ENCODE measurements around the gene TMPRSS9.
"Not testable (repeated sequence)": the region's sequence is repeated elsewhere in the genome, so short reads cannot be mapped to it uniquely, and the experiment has no call there.

The TMPRSS9 gene

GRCh38 chr19:2416321-2417097 lies 56.4 kb downstream of the TMPRSS9 start:
- Histone ChIP-seq H3K9me3 (ENCODE audit: control insufficient read depth in 5 of 5, low read length in 5 of 5) (peaks cover 0 to 10% (median 3%) of the 10 kb centered on the region in 5 donors), H3K9ac (ENCODE audit: low read length in 5 of 5) (no peak overlapping the region), H3K4me1 (ENCODE audit: control insufficient read depth in 5 of 5, insufficient read depth in 5 of 5, low read length in 5 of 5) (no peaks in the 10 kb centered on the region), H3K27me3 (ENCODE audit: control insufficient read depth in 5 of 5, insufficient read depth in 4 of 5, low read length in 5 of 5) (no peaks in the 10 kb centered on the region), H3K4me3 (ENCODE audit: low read depth in 1 of 5, low read length in 5 of 5) (no peak overlapping the region), H3K36me3 (ENCODE audit: control insufficient read depth in 5 of 5, insufficient read depth in 5 of 5, low read length in 5 of 5) (peaks cover 0 to 13% (median 9%) of the 10 kb centered on the region in 5 donors), H3K27ac (ENCODE audit: low read depth, low read length) (no peak overlapping the region)

DNA sequence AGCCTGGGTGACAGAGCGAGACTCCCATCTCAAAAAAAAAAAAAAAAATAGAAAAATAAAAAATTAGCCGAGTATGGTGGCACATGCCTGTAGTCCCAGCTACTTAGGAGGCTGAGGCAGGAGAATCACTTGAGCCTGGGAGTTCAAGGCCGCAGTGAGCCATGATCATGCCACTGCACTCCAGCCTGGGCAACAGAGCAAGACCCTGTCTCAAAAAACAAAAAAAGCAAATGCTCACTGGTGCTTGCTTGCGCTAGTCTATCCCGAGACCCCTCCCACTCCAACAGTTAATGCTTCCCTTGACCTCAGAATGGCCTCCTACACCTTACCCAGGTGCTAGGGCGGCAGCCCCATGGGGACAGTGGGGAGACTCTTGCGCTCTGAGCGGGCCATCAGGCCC lies 57.4 kb downstream of the TMPRSS9 start:
- not testable (repeated sequence) for H3K4me3 ChIP-seq (ENCODE audit: low read depth in 1 of 5, low read length in 5 of 5); H3K27ac ChIP-seq (ENCODE audit: low read depth, low read length); H3K4me1 ChIP-seq (ENCODE audit: control insufficient read depth in 5 of 5, insufficient read depth in 5 of 5, low read length in 5 of 5); H3K27me3 ChIP-seq (ENCODE audit: control insufficient read depth in 5 of 5, insufficient read depth in 4 of 5, low read length in 5 of 5); H3K9ac ChIP-seq (ENCODE audit: low read length in 5 of 5); H3K9me3 ChIP-seq (ENCODE audit: control insufficient read depth in 5 of 5, low read length in 5 of 5)
- H3K36me3 ChIP-seq (ENCODE audit: control insufficient read depth in 5 of 5, insufficient read depth in 5 of 5, low read length in 5 of 5) = peaks cover 0 to 13% (median 9%) of the 10 kb centered on the region in 5 donors

- no peak overlapping the region for H3K27ac ChIP-seq (ENCODE audit: low read depth, low read length)
- H3K9me3 ChIP-seq (ENCODE audit: control insufficient read depth in 5 of 5, low read length in 5 of 5) = peaks cover 0 to 6% (median 3%) of the 10 kb centered on the region in 5 donors
- no peaks in the 10 kb centered on the region for H3K4me1 ChIP-seq (ENCODE audit: control insufficient read depth in 5 of 5, insufficient read depth in 5 of 5, low read length in 5 of 5)
- no peak overlapping the region for H3K4me3 ChIP-seq (ENCODE audit: low read depth in 1 of 5, low read length in 5 of 5)
- H3K9ac ChIP-seq (ENCODE audit: low read length in 5 of 5) = no peak overlapping the region
- H3K27me3 ChIP-seq (ENCODE audit: control insufficient read depth in 5 of 5, insufficient read depth in 4 of 5, low read length in 5 of 5) = no peaks in the 10 kb centered on the region
- peaks cover 0 to 13% (median 9%) of the 10 kb centered on the region in 5 donors for H3K36me3 ChIP-seq (ENCODE audit: control insufficient read depth in 5 of 5, insufficient read depth in 5 of 5, low read length in 5 of 5)
Measured at GRCh38 chr19:2417881-2418406, 57.9 kb downstream of the TMPRSS9 start.

GRCh38 chr19:2419754-2420153 lies 59.7 kb downstream of the TMPRSS9 start:
- Histone ChIP-seq H3K4me1 (ENCODE audit: control insufficient read depth in 5 of 5, insufficient read depth in 5 of 5, low read length in 5 of 5) (no peaks in the 10 kb centered on the region), H3K4me3 (ENCODE audit: low read depth in 1 of 5, low read length in 5 of 5) (no peak overlapping the region), H3K9me3 (ENCODE audit: control insufficient read depth in 5 of 5, low read length in 5 of 5) (peaks cover 0 to 6% (median 3%) of the 10 kb centered on the region in 5 donors), H3K27ac (ENCODE audit: low read depth, low read length) (no peak overlapping the region), H3K36me3 (ENCODE audit: control insufficient read depth in 5 of 5, insufficient read depth in 5 of 5, low read length in 5 of 5) (peaks cover 0 to 21% (median 10%) of the 10 kb centered on the region in 5 donors), H3K27me3 (ENCODE audit: control insufficient read depth in 5 of 5, insufficient read depth in 4 of 5, low read length in 5 of 5) (no peaks in the 10 kb centered on the region), H3K9ac (ENCODE audit: low read length in 5 of 5) (no peak overlapping the region)

GRCh38 chr19:2420490-2420889 lies 60.4 kb downstream of the TMPRSS9 start:
- H3K4me1 ChIP-seq (ENCODE audit: control insufficient read depth in 5 of 5, insufficient read depth in 5 of 5, low read length in 5 of 5) = peaks cover 0 to 5% (median 3%) of the 10 kb centered on the region in 5 donors
- H3K36me3 ChIP-seq (ENCODE audit: control insufficient read depth in 5 of 5, insufficient read depth in 5 of 5, low read length in 5 of 5) = peaks cover 0 to 21% (median 10%) of the 10 kb centered on the region in 5 donors
- H3K9me3 ChIP-seq (ENCODE audit: control insufficient read depth in 5 of 5, low read length in 5 of 5) = peaks cover 0 to 6% (median 3%) of the 10 kb centered on the region in 5 donors
- H3K9ac ChIP-seq (ENCODE audit: low read length in 5 of 5) = no peak overlapping the region
- H3K27me3 ChIP-seq (ENCODE audit: control insufficient read depth in 5 of 5, insufficient read depth in 4 of 5, low read length in 5 of 5) = no peaks in the 10 kb centered on the region
- H3K4me3 ChIP-seq (ENCODE audit: low read depth in 1 of 5, low read length in 5 of 5) = no peak overlapping the region
- no peak overlapping the region for H3K27ac ChIP-seq (ENCODE audit: low read depth, low read length)

- no peak overlapping the region for H3K9ac ChIP-seq (ENCODE audit: low read length in 5 of 5)
Measured at GRCh38 chr19:2421581-2422306, 61.7 kb downstream of the TMPRSS9 start.

DNA sequence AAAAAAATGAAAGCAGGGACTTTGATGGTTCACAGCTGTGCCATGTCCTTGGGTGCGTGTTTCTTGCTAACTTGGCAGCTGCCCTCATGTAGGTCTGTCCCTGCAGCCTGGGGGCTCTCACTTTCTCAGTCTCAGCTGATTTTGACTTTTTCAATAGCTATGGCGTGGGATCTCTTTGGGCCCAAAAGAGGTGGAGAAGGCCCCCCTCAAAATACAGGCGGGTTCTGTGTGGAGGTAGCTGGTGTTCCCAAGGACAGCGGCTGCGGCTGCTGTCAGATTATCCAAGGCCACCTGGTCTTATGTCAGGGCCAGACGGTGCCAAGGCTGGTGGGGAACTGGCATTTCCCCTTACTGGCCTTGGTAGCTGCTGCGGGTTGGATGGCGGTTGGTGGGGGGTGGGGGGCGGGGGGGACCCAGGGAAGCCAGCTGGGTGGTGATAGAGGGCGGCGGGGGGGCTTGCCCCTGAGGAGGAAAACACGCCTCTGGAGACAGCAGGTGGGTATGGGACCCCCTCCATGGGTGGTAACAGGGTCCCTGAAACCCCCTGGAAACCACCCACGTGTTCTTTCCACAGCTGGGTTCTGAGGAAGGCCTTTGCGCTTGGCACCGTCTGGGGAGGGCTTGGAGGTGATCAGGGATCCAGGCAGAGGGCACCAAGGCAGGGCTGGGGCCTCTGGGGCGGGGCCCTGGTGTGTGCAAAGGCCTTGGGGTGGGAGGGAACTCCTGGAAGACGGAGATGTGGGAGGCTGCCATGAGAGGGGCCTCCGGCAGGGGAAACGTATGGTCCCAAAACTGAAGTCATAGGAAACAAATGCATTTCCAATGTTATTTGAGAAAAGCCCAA lies 63.2 kb downstream of the TMPRSS9 start:
- Histone ChIP-seq H3K27ac (ENCODE audit: low read depth, low read length) (no peak overlapping the region), H3K27me3 (ENCODE audit: control insufficient read depth in 5 of 5, insufficient read depth in 4 of 5, low read length in 5 of 5) (no peaks in the 10 kb centered on the region), H3K4me1 (ENCODE audit: control insufficient read depth in 5 of 5, insufficient read depth in 5 of 5, low read length in 5 of 5) (peaks cover 5 to 29% (median 27%) of the 10 kb centered on the region in 5 donors), H3K36me3 (ENCODE audit: control insufficient read depth in 5 of 5, insufficient read depth in 5 of 5, low read length in 5 of 5) (peaks cover 0 to 17% (median 5%) of the 10 kb centered on the region in 5 donors), H3K9me3 (ENCODE audit: control insufficient read depth in 5 of 5, low read length in 5 of 5) (no peaks in the 10 kb centered on the region), H3K9ac (ENCODE audit: low read length in 5 of 5) (no peak overlapping the region), H3K4me3 (ENCODE audit: low read depth in 1 of 5, low read length in 5 of 5) (no peak overlapping the region)

More at GRCh38 chr19:2421581-2422306, 61.7 kb downstream of the TMPRSS9 start:
- Histone ChIP-seq H3K4me3 (ENCODE audit: low read depth in 1 of 5, low read length in 5 of 5) (no peak overlapping the region), H3K4me1 (ENCODE audit: control insufficient read depth in 5 of 5, insufficient read depth in 5 of 5, low read length in 5 of 5) (peaks cover 3 to 18% (median 16%) of the 10 kb centered on the region in 5 donors), H3K36me3 (ENCODE audit: control insufficient read depth in 5 of 5, insufficient read depth in 5 of 5, low read length in 5 of 5) (peaks cover 0 to 25% (median 10%) of the 10 kb centered on the region in 5 donors), H3K27ac (ENCODE audit: low read depth, low read length) (no peak overlapping the region), H3K27me3 (ENCODE audit: control insufficient read depth in 5 of 5, insufficient read depth in 4 of 5, low read length in 5 of 5) (no peaks in the 10 kb centered on the region), H3K9me3 (ENCODE audit: control insufficient read depth in 5 of 5, low read length in 5 of 5) (peaks cover 0 to 2% (median under 1%) of the 10 kb centered on the region in 5 donors)

- Histone ChIP-seq H3K9ac (ENCODE audit: low read length in 5 of 5) (no peak overlapping the region), H3K4me1 (ENCODE audit: control insufficient read depth in 5 of 5, insufficient read depth in 5 of 5, low read length in 5 of 5) (peaks cover 5 to 33% (median 32%) of the 10 kb centered on the region in 5 donors), H3K4me3 (ENCODE audit: low read depth in 1 of 5, low read length in 5 of 5) (no peak overlapping the region), H3K27me3 (ENCODE audit: control insufficient read depth in 5 of 5, insufficient read depth in 4 of 5, low read length in 5 of 5) (no peaks in the 10 kb centered on the region), H3K27ac (ENCODE audit: low read depth, low read length) (no peak overlapping the region), H3K9me3 (ENCODE audit: control insufficient read depth in 5 of 5, low read length in 5 of 5) (no peaks in the 10 kb centered on the region), H3K36me3 (ENCODE audit: control insufficient read depth in 5 of 5, insufficient read depth in 5 of 5, low read length in 5 of 5) (peaks cover 0 to 17% (median 5%) of the 10 kb centered on the region in 5 donors)
Measured at GRCh38 chr19:2423915-2424685, 64.0 kb downstream of the TMPRSS9 start.
